Measurements from ENCODE around the gene TMEM178B.

TMEM178B gene

GRCh38 chr7:141358386-141358785, 284.5 kb downstream of the TMEM178B start:
- Histone ChIP-seq H3K9me3 (ENCODE audit: low read depth, low read length) (no peaks in the 10 kb centered on the region), H3K4me3 (no peak overlapping the region)
- no peak for DNase-seq (ENCODE audit: low read depth, low spot score)

GRCh38 chr7:141359262-141359661, 285.4 kb downstream of the TMEM178B start:
- Histone ChIP-seq H3K27ac (no peak overlapping the region), H3K36me3 (ENCODE audit: insufficient read depth, low read length) (no peaks in the 10 kb centered on the region), H3K9ac (ENCODE audit: insufficient read length) (no peak overlapping the region), H3K9me3 (ENCODE audit: low read depth, low read length) (no peaks in the 10 kb centered on the region), H3K4me3 (no peak overlapping the region)
- TF ChIP-seq POLR2AphosphoS5 (IDR thresholded peaks at IDR 0.05; ENCODE audit: borderline replicate concordance, low read depth, low read length) (no peak), FOXP2 (optimal IDR thresholded peaks at IDR 0.05; ENCODE audit: control extremely low read depth, extremely low read length, insufficient read depth) (no peak), EZH2 (IDR thresholded peaks at IDR 0.05) (no peak)
- no peak for DNase-seq (ENCODE audit: low read depth, low spot score)

More at GRCh38 chr7:141358386-141358785, 284.5 kb downstream of the TMEM178B start:
- no peaks in the 10 kb centered on the region for H3K36me3 ChIP-seq (ENCODE audit: insufficient read depth, low read length)
- no peak overlapping the region for H3K27ac ChIP-seq
- H3K9ac ChIP-seq (ENCODE audit: insufficient read length), result no peak overlapping the region
- TF ChIP-seq FOXP2 (optimal IDR thresholded peaks at IDR 0.05; ENCODE audit: control extremely low read depth, extremely low read length, insufficient read depth) (no peak), EZH2 (IDR thresholded peaks at IDR 0.05) (no peak), POLR2AphosphoS5 (IDR thresholded peaks at IDR 0.05; ENCODE audit: borderline replicate concordance, low read depth, low read length) (no peak)

DNA sequence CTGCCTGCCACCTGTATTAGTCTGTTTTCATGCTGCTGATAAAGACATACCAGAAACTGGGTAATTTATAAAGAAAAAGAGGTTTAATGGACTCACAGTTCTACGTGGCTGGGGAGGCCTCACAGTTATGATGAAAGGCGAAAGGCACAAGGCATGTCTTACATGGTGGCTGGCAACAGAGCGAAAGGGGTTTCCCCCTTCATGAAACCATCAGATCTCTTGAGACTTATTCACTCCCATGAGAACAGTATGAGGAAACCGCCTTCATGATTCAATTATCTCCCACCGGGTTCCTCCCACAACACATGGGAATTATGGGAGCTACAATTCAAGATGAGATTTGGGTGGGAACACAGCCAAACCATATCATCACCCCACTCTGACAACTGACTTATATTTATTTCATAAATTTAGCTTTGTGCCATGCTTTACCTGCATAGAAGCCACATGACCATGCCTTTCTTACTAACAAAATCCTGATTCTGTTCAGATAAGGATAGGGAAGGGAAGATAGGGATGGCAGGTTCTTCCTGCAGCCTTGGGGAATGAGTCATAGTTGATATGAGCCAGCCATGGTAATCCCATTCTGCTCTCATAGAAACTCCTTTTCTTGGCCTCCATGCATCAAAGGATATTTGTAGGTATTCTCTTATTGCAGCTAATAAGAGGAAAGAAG, 286.0 kb downstream of the TMEM178B start:
- Histone ChIP-seq H3K27ac (no peak overlapping the region), H3K4me3 (no peak overlapping the region), H3K9me3 (ENCODE audit: low read depth, low read length) (no peaks in the 10 kb centered on the region), H3K9ac (ENCODE audit: insufficient read length) (no peak overlapping the region), H3K36me3 (ENCODE audit: insufficient read depth, low read length) (no peaks in the 10 kb centered on the region)
- TF ChIP-seq POLR2AphosphoS5 (IDR thresholded peaks at IDR 0.05; ENCODE audit: borderline replicate concordance, low read depth, low read length) (no peak), FOXP2 (optimal IDR thresholded peaks at IDR 0.05; ENCODE audit: control extremely low read depth, extremely low read length, insufficient read depth) (no peak), EZH2 (IDR thresholded peaks at IDR 0.05) (no peak)
- no peak for DNase-seq (ENCODE audit: low read depth, low spot score)

DNA sequence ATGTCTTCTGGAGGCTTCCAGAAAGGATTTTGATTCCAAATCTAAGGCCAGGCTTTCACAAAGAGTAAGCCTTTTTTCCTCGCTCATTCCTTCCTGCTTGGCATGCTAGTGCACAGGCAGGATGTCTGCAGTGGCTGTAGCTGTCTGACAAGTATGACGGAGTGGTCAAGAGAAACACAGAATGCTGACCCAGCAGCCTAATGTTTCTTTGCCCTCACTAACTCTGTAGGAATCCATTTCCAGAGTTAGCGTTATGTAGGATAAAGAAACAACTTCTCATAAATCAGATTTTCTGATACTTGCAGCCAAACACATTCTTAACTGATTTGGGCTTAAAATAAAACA, 286.5 kb downstream of the TMEM178B start:
- H3K9me3 ChIP-seq (ENCODE audit: low read depth, low read length), result no peaks in the 10 kb centered on the region
- DNase-seq (ENCODE audit: low read depth, low spot score), result no peak
- H3K4me3 ChIP-seq, result no peak overlapping the region
- no peak overlapping the region for H3K9ac ChIP-seq (ENCODE audit: insufficient read length)
- no peak overlapping the region for H3K27ac ChIP-seq
- no peak for TF ChIP-seq POLR2AphosphoS5 (IDR thresholded peaks at IDR 0.05; ENCODE audit: borderline replicate concordance, low read depth, low read length)
- no peak for TF ChIP-seq EZH2 (IDR thresholded peaks at IDR 0.05)
- no peak for TF ChIP-seq FOXP2 (optimal IDR thresholded peaks at IDR 0.05; ENCODE audit: control extremely low read depth, extremely low read length, insufficient read depth)
- H3K36me3 ChIP-seq (ENCODE audit: insufficient read depth, low read length), result no peaks in the 10 kb centered on the region

DNA sequence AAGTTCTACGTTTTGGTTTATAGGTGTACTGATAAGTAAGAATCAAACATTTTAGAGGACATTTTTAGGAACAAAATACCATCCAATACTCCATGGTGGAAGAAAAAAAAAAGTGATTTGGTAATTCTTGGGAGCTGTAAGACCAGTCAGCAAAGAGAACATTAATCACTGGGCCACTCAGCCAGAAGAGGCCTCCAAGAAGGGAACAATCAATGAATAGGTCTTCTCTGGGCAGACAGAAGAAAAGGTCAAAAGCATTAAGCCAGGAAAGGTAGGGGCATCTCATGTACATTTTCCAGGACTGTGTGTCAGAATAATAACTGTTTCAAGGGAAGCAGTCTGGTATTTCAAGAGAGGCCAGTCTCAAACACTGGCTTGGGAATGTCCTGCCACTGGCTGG, 286.9 kb downstream of the TMEM178B start:
- TF ChIP-seq EZH2 (IDR thresholded peaks at IDR 0.05) (no peak), POLR2AphosphoS5 (IDR thresholded peaks at IDR 0.05; ENCODE audit: borderline replicate concordance, low read depth, low read length) (no peak), FOXP2 (optimal IDR thresholded peaks at IDR 0.05; ENCODE audit: control extremely low read depth, extremely low read length, insufficient read depth) (no peak)
- H3K4me3 ChIP-seq, result no peak overlapping the region
- H3K27ac ChIP-seq, result no peak overlapping the region
- DNase-seq (ENCODE audit: low read depth, low spot score), result no peak
- no peaks in the 10 kb centered on the region for H3K9me3 ChIP-seq (ENCODE audit: low read depth, low read length)
- no peaks in the 10 kb centered on the region for H3K36me3 ChIP-seq (ENCODE audit: insufficient read depth, low read length)
- H3K9ac ChIP-seq (ENCODE audit: insufficient read length), result no peak overlapping the region

DNA sequence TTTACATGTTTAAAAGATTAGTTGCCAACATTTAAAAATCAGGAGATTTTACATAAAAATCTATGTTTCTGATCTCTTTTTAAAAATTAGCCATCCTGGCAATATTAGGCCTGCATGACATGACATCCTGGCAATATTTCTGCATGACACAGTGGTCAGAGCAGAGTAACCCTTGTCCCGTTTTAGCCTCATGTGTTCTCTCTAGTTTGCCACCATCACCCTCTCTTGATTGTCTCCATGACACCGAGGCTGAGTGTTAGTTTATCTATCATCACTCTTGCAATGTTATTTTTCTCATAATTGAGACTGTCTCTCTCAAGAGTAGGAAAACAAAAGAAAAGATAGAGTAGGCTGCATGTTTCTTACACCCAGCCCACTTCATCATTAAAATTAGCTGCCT, 287.6 kb downstream of the TMEM178B start:
- TF ChIP-seq FOXP2 (optimal IDR thresholded peaks at IDR 0.05; ENCODE audit: control extremely low read depth, extremely low read length, insufficient read depth) (no peak), EZH2 (IDR thresholded peaks at IDR 0.05) (no peak), POLR2AphosphoS5 (IDR thresholded peaks at IDR 0.05; ENCODE audit: borderline replicate concordance, low read depth, low read length) (no peak)
- H3K9me3 ChIP-seq (ENCODE audit: low read depth, low read length), result no peaks in the 10 kb centered on the region
- no peak for DNase-seq (ENCODE audit: low read depth, low spot score)
- no peak overlapping the region for H3K27ac ChIP-seq
- no peaks in the 10 kb centered on the region for H3K36me3 ChIP-seq (ENCODE audit: insufficient read depth, low read length)
- H3K4me3 ChIP-seq, result no peak overlapping the region
- H3K9ac ChIP-seq (ENCODE audit: insufficient read length), result no peak overlapping the region

- TF ChIP-seq EZH2 (IDR thresholded peaks at IDR 0.05) (no peak), FOXP2 (optimal IDR thresholded peaks at IDR 0.05; ENCODE audit: control extremely low read depth, extremely low read length, insufficient read depth) (no peak), POLR2AphosphoS5 (IDR thresholded peaks at IDR 0.05; ENCODE audit: borderline replicate concordance, low read depth, low read length) (no peak)
- Histone ChIP-seq H3K9me3 (ENCODE audit: low read depth, low read length) (no peaks in the 10 kb centered on the region), H3K4me3 (no peak overlapping the region), H3K9ac (ENCODE audit: insufficient read length) (no peak overlapping the region), H3K36me3 (ENCODE audit: insufficient read depth, low read length) (no peaks in the 10 kb centered on the region), H3K27ac (no peak overlapping the region)
- no peak for DNase-seq (ENCODE audit: low read depth, low spot score)
Measured at GRCh38 chr7:141361960-141362359, 288.1 kb downstream of the TMEM178B start.

DNA sequence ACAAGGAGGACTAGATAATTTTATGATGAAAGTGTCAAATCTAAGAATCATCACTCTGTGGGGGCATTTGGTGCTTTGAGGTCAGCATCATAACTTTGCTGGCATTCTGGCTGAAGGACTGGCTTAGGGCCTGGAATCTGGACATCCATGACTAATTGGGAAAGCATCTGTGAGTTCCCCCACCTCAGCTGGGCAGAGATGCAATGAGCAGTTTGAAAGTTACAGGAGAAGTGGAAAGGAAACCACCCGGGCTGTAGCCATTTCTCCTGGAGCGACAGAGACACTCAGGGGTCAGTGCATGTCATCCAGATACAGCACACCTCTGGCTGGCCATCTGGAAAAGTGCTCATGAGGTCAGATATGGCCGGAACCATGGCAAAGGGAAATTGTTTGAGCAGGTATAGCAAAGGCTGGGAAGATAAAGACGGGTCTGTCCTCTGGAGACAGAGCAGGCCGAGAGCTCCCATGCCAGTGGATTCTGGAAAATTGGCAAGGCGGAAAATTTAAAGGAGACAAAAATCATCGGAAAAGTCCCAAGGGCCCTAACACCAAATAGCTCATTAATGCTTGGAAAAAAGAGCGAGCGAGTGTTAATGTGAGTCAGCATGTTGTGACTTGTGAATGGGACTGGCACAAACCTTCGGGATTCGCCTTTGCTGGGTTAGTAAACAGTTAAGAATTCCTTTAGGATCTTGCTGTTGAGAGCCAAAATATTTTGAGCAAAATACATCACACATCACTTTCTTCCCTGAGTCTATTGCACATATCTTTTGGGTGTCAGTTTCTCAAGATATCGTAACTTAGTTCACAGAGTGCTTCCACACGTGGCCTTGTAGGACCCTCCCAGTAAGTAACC, 288.9 kb downstream of the TMEM178B start:
- no peaks in the 10 kb centered on the region for H3K9me3 ChIP-seq (ENCODE audit: low read depth, low read length)
- no peak overlapping the region for H3K9ac ChIP-seq (ENCODE audit: insufficient read length)
- TF ChIP-seq EZH2 (IDR thresholded peaks at IDR 0.05), result no peak
- TF ChIP-seq POLR2AphosphoS5 (IDR thresholded peaks at IDR 0.05; ENCODE audit: borderline replicate concordance, low read depth, low read length), result no peak
- no peak for TF ChIP-seq FOXP2 (optimal IDR thresholded peaks at IDR 0.05; ENCODE audit: control extremely low read depth, extremely low read length, insufficient read depth)
- no peak overlapping the region for H3K4me3 ChIP-seq
- H3K36me3 ChIP-seq (ENCODE audit: insufficient read depth, low read length), result no peaks in the 10 kb centered on the region
- no peak for DNase-seq (ENCODE audit: low read depth, low spot score)
- no peak overlapping the region for H3K27ac ChIP-seq
